Right lobe of liver (tissue), 4 donors: ENCODE measurements around the gene RNF113B.

Source experiments
- CTCF ChIP-seq, 4 donors: fragments of 200-600 bp in 3 of 4; fragments of 450-650 bp in 1 of 4; IDR thresholded peaks; one replicate each; pipeline versions ENCODE4 v1.5.1 to v1.8.0; 2016 to 2022; ENCODE audit warnings: antibody characterized with exemption in 4 of 4, mild to moderate bottlenecking in 2 of 4
- POLR2A ChIP-seq: fragments of 450-650 bp; IDR thresholded peaks from one replicate; pipeline ENCODE4 v1.6.1; 2017; ENCODE audit warnings: antibody characterized with exemption, mild to moderate bottlenecking
- donor health status: DM: no; HTN: no; CAD: no.
- donor health status: DM: no; HTN: no; CAD: no.
- donor health status: DM: no; HTN: yes; CAD: no.

- TF ChIP-seq CTCF (IDR thresholded peaks at IDR 0.05) (no peak), POLR2A (no peak)
Observed at GRCh38 chr13:98223741-98224140, 46.7 kb upstream of the RNF113B start.
